Skeletal muscle satellite cell (primary cell): ENCODE measurements around the gene TRABD2B.

ENCODE experiments used
- H3K27me3 ChIP-seq: 2 replicates; pipeline ENCODE4 v1.7.0; 2013; ENCODE audit warnings: low read length; ENCODE audit not compliant: control insufficient read depth, insufficient read depth
- H3K36me3 ChIP-seq: 2 replicates; pipeline ENCODE4 v1.7.0; 2013; ENCODE audit warnings: mild to moderate bottlenecking, control low read depth, low read length; ENCODE audit not compliant: insufficient read depth
- H3K4me1 ChIP-seq: 2 replicates; pipeline ENCODE4 v1.7.0; 2013; ENCODE audit warnings: low read length; ENCODE audit not compliant: control insufficient read depth, insufficient read depth
- H3K4me2 ChIP-seq: 2 replicates; pipeline ENCODE4 v1.7.0; 2013; ENCODE audit warnings: mild to moderate bottlenecking, low read length
- H3K4me3 ChIP-seq: 2 replicates; pipeline ENCODE4 v1.7.0; 2013; ENCODE audit warnings: low read length
- H3K9ac ChIP-seq: 2 replicates; pipeline ENCODE4 v1.7.0; 2013; ENCODE audit warnings: mild to moderate bottlenecking, low read depth, low read length, moderate library complexity
- H3K9me3 ChIP-seq: replicated peaks from 2 replicates; pipeline ENCODE4 v1.7.0; 2013; ENCODE audit warnings: mild to moderate bottlenecking, control low read depth, low read length

Gene TRABD2B

DNA sequence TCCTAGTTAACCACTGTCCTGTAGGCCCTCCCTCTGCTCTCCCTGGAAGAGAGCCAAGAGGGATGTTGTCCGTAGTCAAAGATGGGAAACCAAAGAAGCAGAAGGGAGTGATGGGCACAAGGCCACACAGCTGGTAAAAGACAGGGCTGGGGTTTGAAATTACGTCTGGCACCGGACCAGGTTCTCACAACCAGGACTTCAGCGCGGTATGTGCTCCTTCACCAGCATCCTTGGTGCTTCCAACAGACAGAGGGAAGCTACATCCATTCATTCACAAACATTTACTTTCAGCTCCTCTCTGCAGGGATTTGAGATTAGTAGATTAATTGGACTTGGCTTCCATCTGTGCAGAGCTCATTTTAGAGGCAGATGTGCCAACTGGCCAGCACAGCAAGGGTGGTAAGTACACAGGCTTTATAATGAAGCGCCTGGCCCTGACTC, 191.2 kb downstream of the TRABD2B start:
- Histone ChIP-seq H3K9me3 (no peaks in the 10 kb centered on the region), H3K36me3 (no peaks in the 10 kb centered on the region), H3K4me1 (no peaks in the 10 kb centered on the region), H3K4me2 (no peak overlapping the region), H3K27me3 (no peaks in the 10 kb centered on the region), H3K4me3 (no peak overlapping the region), H3K9ac (no peak overlapping the region)

DNA sequence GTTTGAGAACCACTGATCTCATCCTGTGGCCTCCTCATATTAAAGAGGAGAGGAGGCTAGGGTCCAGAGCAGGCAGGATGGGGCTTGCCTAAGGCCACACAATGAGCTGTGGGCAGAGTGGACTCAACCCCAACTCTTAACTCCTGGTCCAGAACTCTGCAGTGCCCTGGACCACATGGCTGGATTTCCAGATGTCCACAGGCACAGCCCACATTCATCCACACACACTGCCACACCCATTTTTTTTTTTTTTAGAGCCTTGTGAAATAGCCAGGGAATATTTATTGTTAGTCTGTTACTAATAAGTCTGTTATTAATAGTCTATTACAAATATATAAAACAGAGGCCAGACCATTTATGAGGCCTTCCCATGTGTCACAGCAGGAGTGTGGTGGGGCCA, 192.2 kb downstream of the TRABD2B start:
- no peaks in the 10 kb centered on the region for H3K27me3 ChIP-seq
- no peak overlapping the region for H3K4me3 ChIP-seq
- H3K4me2 ChIP-seq: no peak overlapping the region
- H3K4me1 ChIP-seq: no peaks in the 10 kb centered on the region
- no peaks in the 10 kb centered on the region for H3K36me3 ChIP-seq
- no peak overlapping the region for H3K9ac ChIP-seq
- H3K9me3 ChIP-seq: no peaks in the 10 kb centered on the region

DNA sequence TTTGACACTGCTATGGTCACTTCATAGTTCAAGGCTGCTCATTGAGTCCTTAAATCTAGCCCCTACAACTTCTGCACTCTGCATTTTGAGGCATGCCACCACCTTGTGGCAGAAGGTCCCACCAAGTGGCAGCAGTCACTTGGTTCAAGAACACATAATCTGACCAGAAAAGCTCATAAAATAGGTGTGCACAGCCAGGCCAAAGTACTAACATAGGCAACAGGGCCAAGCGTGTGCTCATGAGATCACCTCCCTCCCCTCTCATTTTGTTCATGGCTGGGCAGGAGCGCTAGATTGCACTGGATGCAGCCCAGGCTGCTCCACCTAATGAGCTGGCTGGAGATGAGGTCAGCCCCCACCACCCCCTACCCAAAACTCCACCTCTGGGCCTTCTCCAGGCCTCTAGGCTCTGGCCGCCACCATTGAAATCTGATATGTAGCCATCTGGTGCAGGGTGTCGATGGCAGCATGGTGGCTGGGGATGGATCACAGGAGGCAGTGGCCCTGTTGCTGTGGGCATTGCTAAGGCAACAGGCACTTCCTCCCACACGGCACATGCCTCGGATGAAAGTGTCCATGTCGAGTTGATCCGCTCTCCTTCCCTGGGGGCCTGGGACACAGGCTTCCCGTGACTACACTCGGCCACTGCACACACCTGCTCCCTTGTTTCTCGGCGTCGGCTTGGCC, 193.2 kb downstream of the TRABD2B start:
- Histone ChIP-seq H3K4me1 (no peaks in the 10 kb centered on the region), H3K4me3 (no peak overlapping the region), H3K9me3 (no peaks in the 10 kb centered on the region), H3K9ac (no peak overlapping the region), H3K4me2 (no peak overlapping the region), H3K36me3 (no peaks in the 10 kb centered on the region), H3K27me3 (no peaks in the 10 kb centered on the region)

DNA sequence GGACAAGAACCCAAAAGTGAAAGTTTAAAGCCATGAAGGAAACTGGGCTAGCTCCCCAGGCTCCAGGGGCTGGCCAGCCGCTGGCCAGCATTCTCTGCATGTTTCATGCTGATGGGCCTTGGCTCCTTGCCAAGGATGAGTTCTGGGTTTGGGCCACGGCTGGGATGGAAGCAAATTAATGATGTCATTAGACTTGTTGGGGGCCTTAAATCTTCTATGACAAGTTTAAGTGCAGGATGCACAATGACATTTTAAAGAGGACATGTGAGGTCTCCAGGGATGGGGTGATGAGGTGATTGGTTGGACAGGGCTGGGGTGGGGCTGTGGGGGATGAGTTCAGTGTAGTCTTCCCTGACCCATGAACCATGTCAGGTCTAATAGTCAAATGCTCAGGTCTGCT, 199.6 kb downstream of the TRABD2B start:
- no peaks in the 10 kb centered on the region for H3K4me1 ChIP-seq

DNA sequence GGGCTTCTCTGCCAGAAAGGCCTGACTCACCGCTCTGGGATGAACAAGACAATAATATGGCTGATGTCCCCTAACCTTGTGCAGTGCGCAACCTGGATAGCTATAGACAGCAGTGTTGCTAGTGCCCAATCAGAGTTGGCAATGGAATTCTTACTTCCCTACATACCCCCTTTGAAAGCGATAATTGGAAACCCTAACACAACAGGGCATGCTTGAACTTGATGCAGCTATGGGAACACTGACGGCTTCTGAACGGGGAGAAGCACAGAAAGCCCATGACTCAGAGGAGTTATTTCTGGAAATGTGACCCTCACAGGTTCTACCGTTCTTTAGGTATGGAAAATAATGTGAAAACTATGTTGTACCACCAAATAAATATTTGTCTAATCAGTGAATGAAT, 200.6 kb downstream of the TRABD2B start:
- Histone ChIP-seq H3K4me3 (no peak overlapping the region), H3K36me3 (no peaks in the 10 kb centered on the region), H3K4me1 (no peaks in the 10 kb centered on the region), H3K9ac (no peak overlapping the region), H3K27me3 (no peaks in the 10 kb centered on the region), H3K4me2 (no peak overlapping the region), H3K9me3 (no peaks in the 10 kb centered on the region)

More for the DNA sequence above, 199.6 kb downstream of the TRABD2B start:
- Histone ChIP-seq H3K9ac (no peak overlapping the region), H3K27me3 (no peaks in the 10 kb centered on the region), H3K9me3 (no peaks in the 10 kb centered on the region), H3K4me3 (no peak overlapping the region), H3K36me3 (no peaks in the 10 kb centered on the region), H3K4me2 (no peak overlapping the region)

DNA sequence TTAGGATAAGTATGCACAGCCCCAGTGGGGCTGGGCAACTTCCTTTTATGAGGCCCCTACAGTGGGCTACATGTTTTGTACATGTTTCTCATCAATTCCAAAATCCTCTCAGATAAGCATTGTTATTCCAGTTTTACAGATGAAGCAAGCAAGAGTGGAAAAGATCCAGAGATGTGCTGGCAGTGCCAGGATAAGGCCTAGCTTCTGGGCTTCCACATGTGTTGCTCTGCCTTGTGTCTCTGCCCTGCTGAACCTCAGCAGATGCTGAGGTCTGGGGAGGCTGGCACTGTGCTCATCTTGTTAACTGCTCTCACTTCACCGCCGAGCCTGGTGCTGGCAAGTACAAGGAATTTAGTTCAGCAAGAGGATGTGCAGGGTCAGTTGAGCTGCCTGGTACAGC, 202.1 kb downstream of the TRABD2B start:
- Histone ChIP-seq H3K9me3 (no peaks in the 10 kb centered on the region), H3K4me2 (no peak overlapping the region), H3K4me3 (no peak overlapping the region), H3K4me1 (no peaks in the 10 kb centered on the region), H3K9ac (no peak overlapping the region), H3K27me3 (no peaks in the 10 kb centered on the region), H3K36me3 (no peaks in the 10 kb centered on the region)

DNA sequence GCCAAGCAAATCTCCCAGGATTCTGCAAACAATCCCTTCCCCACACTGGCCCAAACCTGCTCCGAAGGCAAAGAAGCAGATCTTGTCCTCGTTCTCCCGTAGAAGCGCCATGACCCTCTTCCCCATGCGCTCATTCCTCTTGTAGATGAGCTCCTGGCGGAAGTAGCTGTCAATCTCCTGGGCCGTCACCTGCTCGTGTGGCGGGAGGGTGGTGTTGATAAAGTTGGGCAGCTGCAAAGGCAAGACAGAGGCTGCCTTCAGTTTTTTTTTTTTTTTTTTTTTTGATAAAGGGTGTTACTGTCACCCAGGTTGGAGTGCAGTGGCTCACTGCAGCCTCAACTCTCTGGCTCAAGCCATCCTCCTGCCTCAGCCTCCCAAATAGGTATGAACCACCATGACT, 202.7 kb downstream of the TRABD2B start:
- Histone ChIP-seq H3K4me3 (no peak overlapping the region), H3K36me3 (no peaks in the 10 kb centered on the region), H3K9ac (no peak overlapping the region), H3K4me2 (no peak overlapping the region), H3K9me3 (no peaks in the 10 kb centered on the region), H3K27me3 (no peaks in the 10 kb centered on the region), H3K4me1 (no peaks in the 10 kb centered on the region)

DNA sequence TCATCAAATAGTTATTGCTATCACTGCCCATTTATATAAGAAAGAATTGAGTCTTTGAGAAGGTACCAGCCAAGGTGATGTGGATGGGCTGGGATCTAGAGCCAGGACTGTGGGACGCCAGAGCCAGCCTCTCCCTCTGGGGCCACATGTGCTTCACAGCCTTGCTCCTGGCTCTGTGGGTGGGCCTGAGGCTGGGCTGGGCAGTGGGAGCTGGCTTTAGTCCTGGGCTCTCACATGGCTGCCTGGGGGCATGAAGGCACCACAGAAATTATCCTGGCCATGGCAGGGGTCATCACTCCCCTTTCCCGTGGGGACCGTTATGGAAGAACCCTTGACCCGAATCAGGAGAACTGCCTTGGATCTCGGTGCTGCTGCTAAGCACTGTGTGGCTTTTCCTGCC, 203.1 kb downstream of the TRABD2B start:
- H3K4me1 ChIP-seq: no peaks in the 10 kb centered on the region
- H3K4me2 ChIP-seq: no peak overlapping the region
- H3K27me3 ChIP-seq: no peaks in the 10 kb centered on the region
- H3K4me3 ChIP-seq: no peak overlapping the region
- H3K9ac ChIP-seq: no peak overlapping the region
- no peaks in the 10 kb centered on the region for H3K36me3 ChIP-seq
- H3K9me3 ChIP-seq: no peaks in the 10 kb centered on the region

DNA sequence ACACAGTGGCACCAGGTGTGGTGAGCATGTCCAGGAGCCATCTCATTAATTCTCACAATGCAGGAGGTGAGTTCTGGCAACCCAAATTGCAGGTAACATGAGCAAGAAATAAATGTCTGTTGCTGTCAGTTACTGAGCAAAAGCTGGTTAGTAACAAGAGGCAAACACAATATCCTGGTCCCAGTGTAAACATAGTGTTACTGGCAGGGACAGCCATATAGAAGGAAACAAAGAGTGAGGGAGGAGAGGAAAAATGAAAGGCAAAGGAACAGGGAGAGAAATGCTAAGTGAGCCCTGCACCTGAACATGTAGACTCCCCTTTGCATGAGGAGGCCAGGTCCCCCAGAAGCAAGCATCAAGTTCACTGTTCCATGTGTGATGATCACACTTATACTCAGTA, 203.6 kb downstream of the TRABD2B start:
- no peaks in the 10 kb centered on the region for H3K9me3 ChIP-seq
- H3K4me2 ChIP-seq: no peak overlapping the region
- no peaks in the 10 kb centered on the region for H3K27me3 ChIP-seq
- no peak overlapping the region for H3K9ac ChIP-seq
- no peak overlapping the region for H3K4me3 ChIP-seq
- no peaks in the 10 kb centered on the region for H3K4me1 ChIP-seq
- no peaks in the 10 kb centered on the region for H3K36me3 ChIP-seq

DNA sequence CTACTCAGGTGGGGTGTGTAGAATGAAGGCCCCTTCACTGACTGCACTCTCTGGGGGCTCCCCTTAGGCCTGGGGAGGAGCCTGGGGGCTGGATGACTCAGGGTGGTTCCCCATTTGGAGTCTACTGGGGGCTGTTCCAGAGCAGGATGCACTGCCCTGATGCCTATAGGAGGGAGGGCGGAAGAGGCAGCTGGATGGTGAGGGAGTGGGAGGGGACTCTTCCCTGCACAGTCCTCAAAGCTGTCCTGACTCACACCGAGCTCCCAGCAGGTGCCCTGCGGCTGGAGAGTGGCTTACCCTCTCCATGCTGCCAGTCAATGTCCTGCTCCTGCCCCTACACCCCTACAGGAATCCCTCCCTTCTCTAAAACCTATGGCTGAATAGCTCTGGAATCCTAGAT, 204.4 kb downstream of the TRABD2B start:
- no peaks in the 10 kb centered on the region for H3K4me1 ChIP-seq
- no peak overlapping the region for H3K9ac ChIP-seq
- H3K36me3 ChIP-seq: no peaks in the 10 kb centered on the region
- H3K9me3 ChIP-seq: no peaks in the 10 kb centered on the region
- H3K27me3 ChIP-seq: no peaks in the 10 kb centered on the region
- H3K4me3 ChIP-seq: no peak overlapping the region
- no peak overlapping the region for H3K4me2 ChIP-seq

DNA sequence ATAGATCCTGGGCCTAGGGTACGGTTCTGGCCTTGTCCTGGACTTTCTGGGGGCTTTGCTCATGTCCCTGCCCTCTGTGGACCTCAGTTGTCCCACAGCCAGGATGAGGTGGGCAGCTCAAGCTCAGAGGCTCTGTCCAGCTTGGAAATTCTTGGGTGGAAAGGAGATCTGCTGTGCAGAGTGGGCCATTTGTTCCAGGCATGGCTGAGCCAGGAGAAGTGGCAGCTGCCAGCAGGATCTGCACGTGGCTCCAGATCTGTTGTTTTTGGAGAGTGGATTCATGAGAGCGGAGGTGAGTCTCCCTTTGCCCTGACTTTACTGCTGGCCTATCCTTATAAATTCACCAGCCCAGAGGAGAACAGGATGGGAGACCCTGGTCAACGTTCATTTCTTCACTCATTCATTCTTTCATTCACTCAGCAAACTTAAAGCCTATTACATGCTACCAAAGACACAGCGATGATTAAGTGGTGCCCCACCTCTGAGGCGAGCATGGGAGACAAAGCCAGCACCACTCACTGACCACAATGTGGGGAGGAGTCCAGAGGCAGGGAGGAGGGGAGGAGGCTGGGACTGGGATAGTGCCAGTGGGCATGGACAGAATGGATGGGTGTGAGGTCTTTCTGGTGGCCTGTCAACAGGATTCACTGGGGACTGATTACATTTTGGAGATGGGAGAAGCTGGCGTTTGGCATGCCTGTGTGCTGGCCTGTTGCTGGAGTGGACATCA, 205.1 kb downstream of the TRABD2B start:
- Histone ChIP-seq H3K4me3 (no peak overlapping the region), H3K9ac (no peak overlapping the region), H3K4me2 (no peak overlapping the region), H3K9me3 (no peaks in the 10 kb centered on the region), H3K36me3 (no peaks in the 10 kb centered on the region), H3K27me3 (no peaks in the 10 kb centered on the region), H3K4me1 (no peaks in the 10 kb centered on the region)

DNA sequence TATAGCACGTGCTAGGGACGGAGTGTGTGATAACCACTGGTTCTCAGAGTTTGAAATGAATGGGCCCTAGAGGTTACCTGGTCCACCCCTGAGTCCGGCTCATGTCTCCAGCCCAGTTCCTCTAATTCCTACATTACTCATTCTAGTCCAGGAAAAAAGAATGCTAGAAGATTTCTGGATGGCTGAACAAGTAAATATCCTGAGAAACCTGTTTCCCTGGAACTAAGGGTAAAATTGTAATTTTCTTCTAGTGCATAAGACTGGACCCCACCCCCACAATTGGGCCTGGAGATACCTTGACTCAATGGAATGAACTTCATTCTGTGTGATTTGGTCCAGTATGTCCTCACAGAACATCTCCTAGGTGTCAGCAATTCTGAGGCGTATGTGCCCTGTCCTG, 208.4 kb downstream of the TRABD2B start:
- Histone ChIP-seq H3K9me3 (no peaks in the 10 kb centered on the region), H3K4me2 (no peak overlapping the region), H3K4me3 (no peak overlapping the region), H3K9ac (no peak overlapping the region), H3K27me3 (no peaks in the 10 kb centered on the region), H3K4me1 (no peaks in the 10 kb centered on the region), H3K36me3 (no peaks in the 10 kb centered on the region)
